Trophoblast cell (in vitro differentiated cells and primary cell): ENCODE results near the gene MSANTD2.

Experiments used
- DNase-seq, 2 donors: peaks; one replicate each; pipeline ENCODE4 v3.0.0-alpha.2; 2016
- H2AFZ ChIP-seq: 2 replicates; pipeline ENCODE4 v1.6.1; 2013; ENCODE audit warnings: low read length, moderate library complexity, mild to moderate bottlenecking; ENCODE audit not compliant: insufficient read depth, poor library complexity
- H2AK5ac ChIP-seq: 2 replicates; pipeline ENCODE4 v1.6.1; 2013; ENCODE audit warnings: mild to moderate bottlenecking, low read length
- H2BK120ac ChIP-seq: 2 replicates; pipeline ENCODE4 v1.6.1; 2013; ENCODE audit warnings: low read length, mild to moderate bottlenecking, moderate library complexity; ENCODE audit not compliant: insufficient read depth, poor library complexity
- H2BK12ac ChIP-seq: 2 replicates; pipeline ENCODE4 v1.6.1; 2013; ENCODE audit warnings: mild to moderate bottlenecking, low read length, moderate library complexity
- H2BK5ac ChIP-seq: 2 replicates; pipeline ENCODE4 v1.6.1; 2013; ENCODE audit warnings: low read length, low read depth, moderate library complexity, mild to moderate bottlenecking; ENCODE audit not compliant: poor library complexity
- H3K14ac ChIP-seq: 2 replicates; pipeline ENCODE4 v1.6.1; 2013; ENCODE audit warnings: mild to moderate bottlenecking, low read length
- H3K18ac ChIP-seq: 2 replicates; pipeline ENCODE4 v1.6.1; 2013; ENCODE audit warnings: mild to moderate bottlenecking, low read length
- H3K23ac ChIP-seq: 2 replicates; pipeline ENCODE4 v1.6.1; 2013; ENCODE audit warnings: low read length
- H3K27ac ChIP-seq: 2 replicates; pipeline ENCODE4 v1.5.1; 2013; ENCODE audit warnings: low read depth, mild to moderate bottlenecking, inconsistent platforms, low read length, moderate library complexity
- H3K27me3 ChIP-seq: 2 replicates; pipeline ENCODE4 v1.6.1; 2013; ENCODE audit warnings: inconsistent platforms, mild to moderate bottlenecking, low read length, moderate library complexity; ENCODE audit not compliant: insufficient read depth
- H3K36me3 ChIP-seq, 2 experiments: 1 replicate in 1 of 2; 2 replicates in 1 of 2; pipeline ENCODE4 v1.6.1; 2013; ENCODE audit warnings: low read length in 2 of 2, mild to moderate bottlenecking in 2 of 2, moderate library complexity in 1 of 2; ENCODE audit not compliant: insufficient read depth in 2 of 2, control insufficient read depth in 1 of 2
- H3K4ac ChIP-seq: 2 replicates; pipeline ENCODE4 v1.6.1; 2013; ENCODE audit warnings: low read depth, mild to moderate bottlenecking, low read length, moderate library complexity
- H3K4me1 ChIP-seq, 2 experiments: 1 replicate in 1 of 2; 2 replicates in 1 of 2; pipeline ENCODE4 v1.6.1; 2013; ENCODE audit warnings: low read length in 2 of 2, mild to moderate bottlenecking in 2 of 2, moderate library complexity in 1 of 2; ENCODE audit not compliant: insufficient read depth in 2 of 2, control insufficient read depth in 1 of 2
- H3K4me2 ChIP-seq: 2 replicates; pipeline ENCODE4 v1.6.1; 2013; ENCODE audit warnings: inconsistent platforms, mild to moderate bottlenecking, low read length, moderate library complexity
- H3K4me3 ChIP-seq: 2 replicates; pipeline ENCODE4 v1.5.1; 2013; ENCODE audit warnings: mild to moderate bottlenecking, low read depth, low read length, inconsistent platforms
- H3K79me1 ChIP-seq: one replicate; pipeline ENCODE4 v1.6.1; 2013; ENCODE audit warnings: low read length
- H3K79me2 ChIP-seq: 2 replicates; pipeline ENCODE4 v1.6.1; 2013; ENCODE audit warnings: low read length, mild to moderate bottlenecking; ENCODE audit not compliant: control insufficient read depth, insufficient read depth, poor library complexity
- H3K9ac ChIP-seq: 2 replicates; pipeline ENCODE4 v1.6.1; 2013; ENCODE audit warnings: mild to moderate bottlenecking, low read length
- H3K9me3 ChIP-seq: 2 replicates; pipeline ENCODE4 v1.6.1; 2013; ENCODE audit warnings: low read depth, mild to moderate bottlenecking, control low read depth, inconsistent platforms, low read length; ENCODE audit not compliant: insufficient read depth
- H4K12ac ChIP-seq: 2 replicates; pipeline ENCODE4 v1.6.1; 2013; ENCODE audit warnings: low read depth, mild to moderate bottlenecking, low read length, moderate library complexity
- H4K8ac ChIP-seq: 2 replicates; pipeline ENCODE4 v1.6.1; 2013; ENCODE audit warnings: low read depth, mild to moderate bottlenecking, low read length, moderate library complexity
- H4K91ac ChIP-seq: one replicate; pipeline ENCODE4 v1.6.1; 2013; ENCODE audit warnings: low read depth, mild to moderate bottlenecking, low read length, moderate library complexity
- WGBS: extraction: QIAGEN DNeasy Blood & Tissue Kit; methylation state at CpG from one replicate; pipeline ENCODE4 v1.1.7; 2013; ENCODE audit warnings: missing lambda C conversion rate; ENCODE audit not compliant: insufficient read length, insufficient coverage; ENCODE audit errors: extremely low coverage; 5-methylcytosine and 5-hydroxymethylcytosine counted together

Gene MSANTD2

DNA sequence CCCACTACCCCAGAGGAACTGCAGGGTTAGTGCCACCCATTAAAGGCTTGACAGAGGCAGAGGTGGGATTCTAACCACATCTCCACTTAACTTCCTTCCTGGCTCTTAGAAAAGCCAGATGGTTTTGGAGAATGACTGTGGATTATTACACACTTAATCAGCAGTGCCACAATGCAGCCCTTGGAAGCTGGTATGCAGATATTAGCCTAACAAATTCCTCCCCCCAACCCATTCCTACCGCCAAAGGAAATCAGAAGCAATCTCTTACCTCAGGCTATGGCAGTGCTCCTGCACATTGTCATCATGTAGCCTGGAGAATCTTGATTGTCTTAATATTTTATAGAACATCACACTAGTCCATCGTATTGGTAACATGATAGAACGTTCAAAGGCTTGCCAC is 83.6 kb downstream of the MSANTD2 start:
- Histone ChIP-seq H3K4ac (no peak overlapping the region), H3K23ac (no peak overlapping the region), H4K91ac (no peak overlapping the region), H4K8ac (no peak overlapping the region), H2AFZ (no peak overlapping the region), H2BK5ac (no peak overlapping the region), H3K9ac (no peak overlapping the region), H3K79me1 (no peaks in the 10 kb centered on the region), H3K14ac (no peak overlapping the region), H4K12ac (no peak overlapping the region), H3K4me2 (no peak overlapping the region), H3K27me3 (peaks cover 32% of the 10 kb centered on the region), H2BK12ac (no peak overlapping the region), H3K4me3 (no peak overlapping the region), H3K9me3 (no peaks in the 10 kb centered on the region), H3K4me1 (no peaks in the 10 kb centered on the region), H3K36me3 (no peaks in the 10 kb centered on the region), H3K18ac (no peak overlapping the region), H2AK5ac (no peak overlapping the region), H2BK120ac (no peak overlapping the region), H3K27ac (no peak overlapping the region), H3K79me2 (no peaks in the 10 kb centered on the region)
- peak; percentile 28 to 52 for DNase-seq
- no CpG with 5 or more reads among the region's 3 CpGs for WGBS
